Melanocyte of skin (primary cell): ENCODE data around the gene SCN2B. TPM values are rescaled to one million over a fixed set of nuclear protein-coding genes. Genes with fewer than 3 reads are reported as not detected.

Experiments used
- small RNA-seq, 2 donors: library from RNA; depleted of rRNA; stranded (forward); fragments of <200 nt; gene quantifications; one replicate each; pipeline ENCODE3, GENCODE V24; 2012
- total RNA-seq, 2 donors: library from RNA; depleted of rRNA; stranded (reverse); fragments of >200 nt; gene quantifications; 2 replicates each; pipeline ENCODE4 v1.2.3, GENCODE V29; 2012

SCN2B gene, protein sequence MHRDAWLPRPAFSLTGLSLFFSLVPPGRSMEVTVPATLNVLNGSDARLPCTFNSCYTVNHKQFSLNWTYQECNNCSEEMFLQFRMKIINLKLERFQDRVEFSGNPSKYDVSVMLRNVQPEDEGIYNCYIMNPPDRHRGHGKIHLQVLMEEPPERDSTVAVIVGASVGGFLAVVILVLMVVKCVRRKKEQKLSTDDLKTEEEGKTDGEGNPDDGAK
- total RNA-seq = not detected

GRCh38 chr11:118175993-118176777 lies at the start of gene SCN2B:
Gene SCN2B, minus strand, starts transcription at chr11:118176639. Its CDS starts 208 bp downstream, at chr11:118176431.

GRCh38 chr11:118224511-118225188 lies 48.2 kb upstream of the SCN2B start, which contains the start of gene JAML:
Gene JAML, minus strand, starts transcription at chr11:118225011. Its CDS starts 10,145 bp downstream, at chr11:118214866.

GRCh38 chr11:118152552-118153471 lies 23.6 kb downstream of the SCN2B start, which contains the start of gene SCN4B:
Gene SCN4B, minus strand, starts transcription at chr11:118152823. Its CDS starts 150 bp downstream, at chr11:118152673.

Small RNAs within 50 kb of the gene (small RNA-seq; reads per million reads assigned to genes)
- gene HSPE1P18 = 0 reads per million in 2 donors

Other genes starting within 250 kb of the SCN2B start
- under 1 TPM in 1 of 2 donors, not detected in 1; under 0.01 TPM for gene TMPRSS13, start 247.2 kb downstream of the SCN2B start, total RNA-seq
- gene IL10RA, start 190.2 kb downstream of the SCN2B start, total RNA-seq = under 1 TPM in 1 of 2 donors, not detected in 1; 0.34 TPM
- not detected for gene TMPRSS4, start 99.6 kb downstream of the SCN2B start, total RNA-seq
- gene SMIM35, start 89.7 kb downstream of the SCN2B start, total RNA-seq = not detected
- not detected for gene SCN4B, start 23.8 kb downstream of the SCN2B start, total RNA-seq
- under 1 TPM in 1 of 2 donors, not detected in 1; under 0.01 TPM for gene JAML, start 48.4 kb upstream of the SCN2B start, total RNA-seq
- 1 to 10 TPM in 1 of 2 donors, under 1 TPM in 1; 0.67 to 1.0 TPM for gene MPZL3, start 75.7 kb upstream of the SCN2B start, total RNA-seq
- gene MPZL2, start 87.7 kb upstream of the SCN2B start, total RNA-seq = under 1 TPM in 1 of 2 donors, not detected in 1; 0.33 TPM
- gene CD3E, start 128.1 kb upstream of the SCN2B start, total RNA-seq = not detected
- not detected for gene CD3D, start 166.1 kb upstream of the SCN2B start, total RNA-seq
- not detected for gene CD3G, start 167.7 kb upstream of the SCN2B start, total RNA-seq
- 10 to 100 TPM; 45.6 to 46.5 TPM for gene UBE4A, start 183.0 kb upstream of the SCN2B start, total RNA-seq
- 10 to 100 TPM; 29.9 to 43.0 TPM for gene ATP5MG, start 225.0 kb upstream of the SCN2B start, total RNA-seq